ENCODE results near the gene MPDZ.

GRCh38 chr9:13292158-13292557, 12.7 kb upstream of the MPDZ start:
- TF ChIP-seq, protein P1, sequence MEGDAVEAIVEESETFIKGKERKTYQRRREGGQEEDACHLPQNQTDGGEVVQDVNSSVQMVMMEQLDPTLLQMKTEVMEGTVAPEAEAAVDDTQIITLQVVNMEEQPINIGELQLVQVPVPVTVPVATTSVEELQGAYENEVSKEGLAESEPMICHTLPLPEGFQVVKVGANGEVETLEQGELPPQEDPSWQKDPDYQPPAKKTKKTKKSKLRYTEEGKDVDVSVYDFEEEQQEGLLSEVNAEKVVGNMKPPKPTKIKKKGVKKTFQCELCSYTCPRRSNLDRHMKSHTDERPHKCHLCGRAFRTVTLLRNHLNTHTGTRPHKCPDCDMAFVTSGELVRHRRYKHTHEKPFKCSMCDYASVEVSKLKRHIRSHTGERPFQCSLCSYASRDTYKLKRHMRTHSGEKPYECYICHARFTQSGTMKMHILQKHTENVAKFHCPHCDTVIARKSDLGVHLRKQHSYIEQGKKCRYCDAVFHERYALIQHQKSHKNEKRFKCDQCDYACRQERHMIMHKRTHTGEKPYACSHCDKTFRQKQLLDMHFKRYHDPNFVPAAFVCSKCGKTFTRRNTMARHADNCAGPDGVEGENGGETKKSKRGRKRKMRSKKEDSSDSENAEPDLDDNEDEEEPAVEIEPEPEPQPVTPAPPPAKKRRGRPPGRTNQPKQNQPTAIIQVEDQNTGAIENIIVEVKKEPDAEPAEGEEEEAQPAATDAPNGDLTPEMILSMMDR (IDR thresholded peaks at IDR 0.05), result no peak
- TF ChIP-seq POLR2A (IDR thresholded peaks at IDR 0.05), result no peak

Measured in thyroid gland (tissue), 4 donors.